ENCODE measurements around the gene PIBF1.
"Not testable (repeated sequence)": the region's sequence is repeated elsewhere in the genome, so short reads cannot be mapped to it uniquely, and the experiment has no call there.

The PIBF1 gene

GRCh38 chr13:72823081-72823480 is 41.1 kb downstream of the PIBF1 start:
- DNase-seq (ENCODE audit: low read depth, low spot score) = no peak

- DNase-seq (ENCODE audit: low read depth, low spot score) = no peak
Observed at GRCh38 chr13:72823724-72824123, 41.8 kb downstream of the PIBF1 start.

DNA sequence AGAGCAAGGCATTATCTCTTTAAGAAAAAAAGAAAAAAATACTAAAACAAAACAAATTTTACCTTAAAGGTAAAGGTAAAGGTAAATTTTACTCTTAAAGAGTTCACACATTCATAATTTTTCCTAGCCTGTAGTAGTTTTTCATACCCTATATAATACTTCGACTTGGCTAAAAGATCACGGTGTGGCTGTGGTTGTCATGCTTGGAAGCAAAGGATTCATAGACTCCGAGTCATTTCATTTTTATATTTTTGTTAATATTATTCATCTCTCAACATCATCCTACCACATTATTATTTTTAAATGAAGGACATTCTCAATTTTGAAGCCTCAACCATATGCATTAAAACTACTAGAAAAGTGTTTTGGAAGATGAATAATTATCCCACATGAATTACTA is 52.7 kb downstream of the PIBF1 start:
- DNase-seq (ENCODE audit: low read depth, low spot score) = no peak

DNA sequence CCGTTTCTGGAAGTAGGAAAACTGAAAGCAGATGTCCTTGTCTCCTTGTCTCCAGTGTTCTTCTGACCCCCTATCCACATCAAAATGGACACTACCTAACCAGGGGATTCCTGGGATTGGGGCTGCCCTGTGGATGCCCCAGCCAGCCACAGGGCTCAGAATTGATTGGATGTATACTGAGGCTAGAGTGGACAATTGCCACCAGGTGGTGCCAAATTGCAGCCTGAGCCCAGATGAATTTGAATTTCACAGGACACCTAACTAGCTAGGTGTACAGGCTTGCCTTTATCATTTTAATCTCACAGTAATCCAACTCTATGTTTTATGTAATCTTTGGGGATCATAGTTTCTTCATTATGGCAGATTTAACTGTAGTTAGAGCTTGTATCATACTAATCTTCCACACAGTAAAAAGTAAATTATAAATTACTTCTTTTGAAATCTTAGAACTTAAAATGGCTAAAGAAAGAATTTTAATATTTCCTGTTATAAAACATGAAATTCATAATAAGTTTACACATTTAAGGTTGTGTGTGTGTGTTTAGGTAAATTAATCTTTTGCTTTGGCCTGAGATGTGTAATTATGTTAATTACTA is 58.0 kb downstream of the PIBF1 start:
- DNase-seq (ENCODE audit: low read depth, low spot score) = no peak

- DNase-seq (ENCODE audit: low read depth, low spot score) = no peak
Observed at GRCh38 chr13:72842991-72843390, 61.1 kb downstream of the PIBF1 start.

GRCh38 chr13:72845148-72845547 is 63.2 kb downstream of the PIBF1 start:
- DNase-seq (ENCODE audit: low read depth, low spot score) = not testable (repeated sequence)

DNA sequence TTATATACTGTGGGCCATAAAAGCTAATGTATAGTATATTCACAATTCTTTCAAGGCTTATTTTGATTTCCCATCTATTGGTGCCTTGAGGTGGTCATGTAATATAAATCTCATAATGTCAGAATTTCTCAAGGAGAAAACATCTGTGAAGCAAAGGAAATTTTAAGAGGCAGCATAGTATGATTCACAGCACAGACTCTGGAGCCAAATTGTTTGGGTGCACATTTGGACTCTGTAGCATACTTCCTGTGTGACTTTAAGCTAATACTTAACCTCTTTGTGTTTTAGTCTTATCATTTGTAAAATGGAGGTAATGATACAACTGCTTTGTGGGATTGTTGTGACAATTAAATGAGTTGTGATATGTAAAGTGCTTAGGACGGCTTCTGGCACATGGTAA is 67.6 kb downstream of the PIBF1 start:
- DNase-seq (ENCODE audit: low read depth, low spot score) = no peak

GRCh38 chr13:72850959-72851677 is 69.2 kb downstream of the PIBF1 start:
- DNase-seq (ENCODE audit: low read depth, low spot score) = no peak

DNA sequence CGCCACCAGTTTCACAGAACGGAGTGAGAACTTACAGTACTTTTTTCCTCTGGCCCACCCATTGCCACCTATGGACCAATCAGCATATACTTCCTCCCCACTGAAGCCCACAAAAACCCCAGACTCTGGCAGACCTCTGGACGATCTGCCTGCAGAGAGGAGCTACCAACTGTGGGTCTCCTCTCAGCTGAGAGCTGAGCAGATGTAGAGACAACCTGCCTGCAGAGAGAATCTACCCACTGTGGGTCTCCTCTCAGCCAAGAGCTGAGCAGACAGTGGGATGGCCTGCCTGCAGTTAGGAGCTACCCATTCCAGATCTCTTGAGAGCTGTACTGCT is 69.7 kb downstream of the PIBF1 start:
- no peak for DNase-seq (ENCODE audit: low read depth, low spot score)

- DNase-seq (ENCODE audit: low read depth, low spot score) = no peak
Observed at GRCh38 chr13:72852207-72852606, 70.3 kb downstream of the PIBF1 start.

DNA sequence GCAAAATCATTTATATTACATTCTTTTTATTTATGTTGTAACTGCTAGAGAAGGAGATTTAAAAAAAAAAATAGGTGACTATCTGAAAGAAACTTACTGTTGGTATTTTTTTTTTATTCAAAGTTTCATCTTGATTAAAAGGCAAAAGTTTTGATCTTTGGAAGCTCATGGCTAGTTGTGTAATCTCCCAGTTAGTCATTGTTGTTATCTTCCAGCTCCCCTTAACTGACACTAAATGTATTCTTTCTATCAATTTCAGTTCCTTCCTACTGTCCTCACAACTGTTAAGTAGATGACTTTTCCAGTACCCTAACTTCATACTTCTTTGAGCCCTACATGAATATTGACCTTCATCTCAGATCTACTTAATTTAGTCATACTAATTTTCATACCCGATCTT is 71.1 kb downstream of the PIBF1 start:
- no peak for DNase-seq (ENCODE audit: low read depth, low spot score)

GRCh38 chr13:72864142-72865011 is 82.4 kb downstream of the PIBF1 start:
- DNase-seq (ENCODE audit: low read depth, low spot score) = no peak

GRCh38 chr13:72868229-72868628 is 86.3 kb downstream of the PIBF1 start:
- no peak for DNase-seq (ENCODE audit: low read depth, low spot score)

- DNase-seq (ENCODE audit: low read depth, low spot score) = no peak
Observed at GRCh38 chr13:72875233-72875632, 93.3 kb downstream of the PIBF1 start.

DNA sequence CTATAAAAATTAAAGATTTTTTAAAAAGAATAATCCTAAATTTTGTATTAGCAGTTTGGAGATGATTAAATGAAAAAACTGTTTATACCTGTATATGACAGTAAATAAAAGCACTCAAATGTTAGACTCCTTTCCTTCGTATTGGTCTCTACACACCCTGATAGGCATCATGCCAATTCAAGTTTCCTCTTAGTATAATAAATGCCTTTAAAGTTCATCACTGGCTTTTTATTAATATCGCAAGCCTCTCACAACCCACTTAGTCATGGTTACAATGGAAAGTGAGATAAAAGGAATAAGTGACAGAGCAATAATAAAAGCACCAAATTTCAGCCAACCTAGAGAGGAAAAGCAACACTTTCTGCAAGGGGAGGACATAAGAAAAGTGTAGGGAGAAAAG is 102.2 kb downstream of the PIBF1 start:
- no peak for DNase-seq (ENCODE audit: low read depth, low spot score)

DNA sequence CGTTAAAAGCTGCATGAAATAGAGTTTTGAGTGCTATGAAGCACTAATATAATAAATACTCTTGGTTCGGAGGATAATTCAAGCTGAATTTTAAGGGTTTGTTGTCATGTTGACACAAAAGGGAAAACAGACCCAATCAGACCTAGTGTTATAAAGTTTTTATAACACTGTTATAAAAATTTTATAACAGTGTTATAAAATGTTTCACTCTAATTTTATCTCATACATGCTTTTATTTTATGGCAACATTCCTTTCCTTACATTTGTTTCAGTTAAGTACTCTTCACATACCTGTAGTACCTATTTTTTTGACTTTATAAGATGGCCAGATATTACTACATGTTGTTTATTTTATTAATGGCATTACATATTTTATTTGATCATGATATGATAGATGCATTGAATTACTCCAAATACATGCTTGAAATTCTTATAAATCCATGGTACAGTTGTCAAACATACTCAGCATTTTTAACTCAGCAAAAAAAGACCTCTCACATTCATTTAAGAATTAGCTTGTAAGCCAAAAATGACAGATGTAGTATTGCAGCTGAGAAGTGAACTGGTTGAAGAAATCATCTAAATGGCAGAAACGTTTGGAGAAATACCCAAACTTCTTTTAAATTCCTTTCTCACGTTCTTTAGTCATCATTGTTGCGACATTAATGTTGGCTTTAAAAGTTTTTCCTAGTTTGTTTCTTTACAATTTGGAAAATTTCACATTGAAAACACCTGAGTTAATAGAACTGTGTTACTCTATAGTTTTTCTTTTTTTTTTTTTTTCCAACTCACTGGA is 104.5 kb downstream of the PIBF1 start:
- no peak for DNase-seq (ENCODE audit: low read depth, low spot score)

- no peak for DNase-seq (ENCODE audit: low read depth, low spot score)
Observed at GRCh38 chr13:72889495-72889894, 107.6 kb downstream of the PIBF1 start.

- DNase-seq (ENCODE audit: low read depth, low spot score) = no peak
Observed at GRCh38 chr13:72890546-72890945, 108.6 kb downstream of the PIBF1 start.

DNA sequence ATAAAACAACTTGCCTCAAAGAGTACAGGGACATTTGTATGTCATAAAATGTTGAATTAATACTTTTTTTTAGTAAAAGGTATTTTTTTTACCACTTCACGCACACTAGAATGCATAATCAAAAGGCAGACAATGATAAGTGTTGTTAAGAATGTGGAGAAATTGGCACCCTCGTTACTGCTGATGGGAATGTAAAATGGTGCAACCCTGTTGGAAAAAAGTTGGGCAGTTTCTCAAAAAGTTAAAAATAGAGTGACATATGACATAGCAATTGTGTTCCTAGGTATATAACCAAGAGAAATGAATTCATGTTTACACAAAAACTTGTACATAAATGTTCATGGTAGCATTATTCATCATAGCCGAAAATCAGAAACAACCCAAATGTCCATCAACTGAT is 109.5 kb downstream of the PIBF1 start:
- no peak for DNase-seq (ENCODE audit: low read depth, low spot score)

- no peak for DNase-seq (ENCODE audit: low read depth, low spot score)
Observed at GRCh38 chr13:72896869-72897268, 114.9 kb downstream of the PIBF1 start.

GRCh38 chr13:72901546-72901945 is 119.6 kb downstream of the PIBF1 start:
- DNase-seq (ENCODE audit: low read depth, low spot score) = not testable (repeated sequence)

DNA sequence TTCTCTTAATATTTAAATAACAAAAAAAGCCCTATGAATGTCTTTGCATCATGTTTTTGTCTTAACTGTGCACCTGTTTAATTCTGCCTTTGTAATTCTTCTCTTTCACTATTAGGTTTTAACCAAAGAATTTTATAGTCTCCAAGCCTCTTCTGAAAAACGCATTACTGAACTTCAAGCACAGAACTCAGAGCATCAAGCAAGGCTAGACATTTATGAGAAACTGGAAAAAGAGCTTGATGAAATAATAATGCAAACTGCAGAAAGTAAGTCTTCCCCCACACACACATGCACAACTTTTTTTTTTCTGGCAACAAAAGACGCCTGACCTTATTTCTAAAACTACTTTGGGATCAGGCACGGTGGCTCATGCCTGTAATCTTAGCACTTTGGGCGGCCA is 126.5 kb downstream of the PIBF1 start:
- no peak for DNase-seq (ENCODE audit: low read depth, low spot score)
